GM18508 (cell line): ENCODE results near the gene GALR1.
A peak's percentile ranks its signal among the peaks of the same experiment; 100 is the strongest.
"Not testable (repeated sequence)": the region's sequence is repeated elsewhere in the genome, so short reads cannot be mapped to it uniquely, and the experiment has no call there.

Source experiments
- ATAC-seq: cut with Tn5 transposase; IDR thresholded peaks from one replicate; pipeline ENCODE4 v1.9.1; 2021; ENCODE audit warnings: moderate number of reproducible peaks; ENCODE audit not compliant: insufficient read depth, unreplicated experiment

GALR1 gene, protein sequence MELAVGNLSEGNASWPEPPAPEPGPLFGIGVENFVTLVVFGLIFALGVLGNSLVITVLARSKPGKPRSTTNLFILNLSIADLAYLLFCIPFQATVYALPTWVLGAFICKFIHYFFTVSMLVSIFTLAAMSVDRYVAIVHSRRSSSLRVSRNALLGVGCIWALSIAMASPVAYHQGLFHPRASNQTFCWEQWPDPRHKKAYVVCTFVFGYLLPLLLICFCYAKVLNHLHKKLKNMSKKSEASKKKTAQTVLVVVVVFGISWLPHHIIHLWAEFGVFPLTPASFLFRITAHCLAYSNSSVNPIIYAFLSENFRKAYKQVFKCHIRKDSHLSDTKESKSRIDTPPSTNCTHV

DNA sequence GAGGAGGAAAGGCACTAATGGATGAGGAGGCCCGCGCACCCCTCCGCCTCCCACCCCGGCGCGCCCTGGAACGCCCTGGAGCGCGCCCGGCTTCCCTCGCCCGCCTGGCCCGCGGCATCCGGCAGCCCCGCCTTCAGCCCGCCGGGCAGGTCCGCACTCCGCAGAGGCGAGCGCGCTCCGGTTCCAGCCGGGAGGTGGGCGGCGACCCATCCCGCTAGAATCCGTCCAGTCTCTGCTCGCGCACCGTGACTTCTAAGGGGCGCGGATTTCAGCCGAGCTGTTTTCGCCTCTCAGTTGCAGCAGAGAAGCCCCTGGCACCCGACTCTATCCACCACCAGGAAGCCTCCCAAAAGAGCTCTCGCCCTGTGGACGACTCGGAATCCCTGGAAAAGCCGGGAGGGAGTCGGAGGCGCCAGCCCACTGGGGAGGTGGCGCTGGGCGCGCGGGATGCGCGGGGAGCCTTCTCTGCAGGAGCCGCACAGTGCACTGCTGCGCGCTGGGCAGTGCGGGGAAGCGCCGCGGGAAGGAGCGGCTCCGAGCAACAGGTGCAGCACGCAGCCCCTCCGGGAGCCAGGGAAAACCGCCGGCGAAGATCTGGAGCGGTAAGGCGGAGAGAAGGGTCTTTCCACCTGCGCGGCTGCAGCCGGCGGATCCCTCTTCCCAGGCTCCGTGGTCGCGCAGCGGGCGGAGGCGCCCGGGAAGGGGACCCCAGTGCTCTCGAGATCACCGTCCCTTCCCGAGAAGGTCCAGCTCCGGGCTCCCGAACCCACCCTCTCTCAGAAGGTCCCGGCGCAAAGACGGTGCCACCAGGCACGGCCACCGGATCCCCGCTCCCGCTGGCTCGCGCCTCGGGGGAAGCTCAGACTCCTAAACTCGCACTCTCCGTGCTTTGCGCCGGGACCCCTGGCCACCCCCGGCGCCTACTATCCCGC, at the start of gene GALR1:
TSS of gene GALR1 (plus strand) at position 280 of the 932 bp plus-strand sequence. CDS start 701 bp downstream, outside the sequence.
- no peak for ATAC-seq

DNA sequence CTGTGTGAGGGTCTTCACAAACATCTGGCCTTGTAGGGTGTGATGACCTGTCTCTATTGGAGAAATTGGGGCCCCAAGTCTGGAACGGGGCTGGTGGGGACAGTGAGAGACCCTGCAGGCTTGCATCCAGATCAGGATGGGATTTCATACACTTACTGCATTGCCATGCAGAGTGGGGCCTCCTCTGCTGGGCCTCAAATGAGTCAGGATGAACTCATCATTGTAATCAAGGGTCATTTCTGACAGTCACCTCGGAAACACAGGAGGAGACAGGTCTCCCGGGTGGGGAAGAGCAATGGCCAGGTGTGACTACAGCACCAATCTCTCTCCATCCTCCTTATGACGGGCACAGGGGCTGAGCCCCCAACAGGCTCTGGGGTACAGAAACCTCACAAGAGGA, 48.1 kb upstream of the GALR1 start:
- no peak for ATAC-seq

DNA sequence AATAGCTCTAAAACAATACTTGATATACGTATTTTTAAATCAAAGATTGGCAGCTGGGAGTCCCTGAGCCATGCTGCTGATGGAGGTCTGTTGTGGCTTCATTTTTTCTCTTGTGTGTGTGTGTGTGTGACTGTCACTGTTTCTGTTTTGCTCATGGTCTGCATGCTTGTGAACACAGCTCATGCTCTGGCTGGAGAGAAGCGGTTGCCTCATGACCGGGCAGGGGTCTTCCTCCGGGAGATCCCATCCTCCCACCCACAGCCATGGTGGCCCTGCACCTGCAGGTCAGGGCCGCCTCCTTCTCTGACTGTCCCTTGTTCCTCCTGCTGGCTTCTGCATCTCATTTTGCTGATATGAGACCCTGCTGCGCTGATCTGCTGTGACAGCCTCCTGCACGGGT, 47.3 kb upstream of the GALR1 start:
- ATAC-seq: no peak

DNA sequence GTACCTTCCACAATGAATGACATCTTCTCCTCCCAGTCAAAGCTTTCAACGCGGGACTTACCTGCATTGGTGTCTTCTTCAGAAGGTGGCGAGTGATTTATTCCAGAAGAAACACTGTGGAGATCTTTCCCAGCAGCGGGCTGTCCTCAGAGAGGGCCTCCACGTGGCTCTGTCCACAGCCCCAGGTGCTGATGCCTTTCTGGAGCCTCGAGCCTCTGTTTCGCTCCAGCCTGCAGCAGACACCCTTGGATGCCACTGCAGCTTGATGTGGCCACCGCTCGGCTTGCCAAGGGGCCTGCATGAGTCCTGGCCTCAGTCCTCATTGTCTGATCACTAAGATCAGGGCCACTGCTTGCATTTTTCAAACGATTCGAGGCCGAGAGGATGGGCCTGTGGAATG, 46.6 kb upstream of the GALR1 start:
- no peak for ATAC-seq

DNA sequence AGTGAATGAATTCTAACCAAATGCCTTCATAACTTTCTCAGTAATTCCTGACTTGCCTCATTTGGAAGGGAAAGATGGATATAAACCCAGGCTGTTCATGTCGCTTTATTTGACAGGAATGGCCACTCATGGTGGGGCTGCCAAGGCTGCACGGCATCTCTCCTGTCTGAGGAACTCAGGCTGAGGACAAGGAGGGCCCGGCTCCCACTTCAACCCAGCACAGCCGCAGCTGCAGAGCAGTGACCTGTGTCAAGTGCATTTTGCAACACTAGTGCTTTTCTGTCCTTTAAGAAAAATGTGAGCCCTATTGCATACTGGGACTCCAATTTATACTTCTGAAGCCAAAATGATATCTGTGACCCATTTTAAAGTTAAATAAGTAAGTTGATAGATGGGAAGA, 45.8 kb upstream of the GALR1 start:
- ATAC-seq: no peak

DNA sequence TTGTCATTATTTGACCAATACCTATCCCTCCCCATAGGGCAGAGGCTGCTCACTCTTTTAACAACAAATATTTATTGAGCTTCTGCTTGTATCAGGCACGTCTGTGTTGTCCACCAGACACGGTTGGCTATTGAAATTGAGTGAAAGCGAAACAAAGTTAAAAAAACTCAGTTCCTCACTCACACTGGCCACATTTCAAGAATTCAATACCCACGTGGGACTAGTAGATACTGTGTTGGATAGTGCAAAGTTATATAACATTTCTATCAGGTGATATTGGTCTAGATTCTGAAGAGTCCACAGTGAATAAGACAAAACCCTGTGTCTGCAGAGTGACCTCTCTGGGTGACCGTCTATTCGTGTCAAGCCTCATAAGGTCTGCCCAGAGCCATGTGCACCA, 43.9 kb upstream of the GALR1 start:
- ATAC-seq: no peak

DNA sequence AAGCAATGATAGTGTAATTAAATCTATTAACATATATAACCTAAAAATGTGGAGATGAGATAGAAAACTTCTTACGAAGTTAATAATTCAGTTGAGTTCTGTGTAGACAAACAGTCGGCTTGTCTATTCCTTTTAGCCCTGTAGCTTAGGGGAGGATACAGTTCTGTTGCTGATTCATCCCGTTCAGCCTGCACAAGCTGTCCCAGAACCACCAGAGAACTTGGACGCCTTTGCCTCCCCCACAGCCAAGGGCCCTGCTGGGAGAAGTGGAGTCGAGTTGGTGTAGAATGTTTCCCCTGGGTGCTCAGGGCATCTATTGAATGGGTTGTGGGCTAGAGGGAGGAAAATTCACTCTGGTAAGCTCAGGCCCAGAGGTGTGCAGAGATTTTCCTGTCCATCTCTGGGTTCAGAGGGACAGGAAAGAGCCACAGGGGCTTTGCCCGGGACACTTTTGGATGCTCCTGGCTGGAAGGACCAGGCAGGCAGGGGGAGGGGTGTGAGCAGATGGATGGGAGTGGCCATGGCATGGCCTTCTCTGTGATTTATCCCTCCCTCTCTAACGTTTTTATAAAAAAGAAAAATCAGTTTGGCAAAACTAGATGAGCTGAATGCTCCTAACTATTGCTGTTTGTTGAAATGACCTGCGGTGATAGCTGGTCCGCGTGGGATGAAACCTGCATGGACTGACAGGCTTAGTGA, 42.8 kb upstream of the GALR1 start:
- no peak for ATAC-seq

DNA sequence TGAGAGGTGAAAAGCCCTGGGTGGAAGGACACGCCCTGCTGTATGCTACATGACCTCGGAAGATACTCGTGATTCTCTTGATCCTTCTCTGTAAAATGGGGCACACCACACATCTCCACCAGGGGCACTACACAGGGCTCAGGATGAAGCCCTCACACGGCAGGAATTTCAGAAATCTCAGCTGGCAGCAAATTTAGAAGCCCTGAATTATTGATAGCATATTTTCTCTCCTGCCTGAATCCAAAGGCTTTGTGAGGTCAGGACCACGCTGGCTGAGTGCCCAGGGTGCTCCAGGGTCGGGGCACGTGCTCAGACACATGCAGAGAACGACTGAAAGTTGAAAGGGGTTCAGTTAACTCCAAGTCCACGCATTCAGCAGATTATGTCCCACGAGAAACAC, 42.1 kb upstream of the GALR1 start:
- peak; percentile 39 for ATAC-seq

DNA sequence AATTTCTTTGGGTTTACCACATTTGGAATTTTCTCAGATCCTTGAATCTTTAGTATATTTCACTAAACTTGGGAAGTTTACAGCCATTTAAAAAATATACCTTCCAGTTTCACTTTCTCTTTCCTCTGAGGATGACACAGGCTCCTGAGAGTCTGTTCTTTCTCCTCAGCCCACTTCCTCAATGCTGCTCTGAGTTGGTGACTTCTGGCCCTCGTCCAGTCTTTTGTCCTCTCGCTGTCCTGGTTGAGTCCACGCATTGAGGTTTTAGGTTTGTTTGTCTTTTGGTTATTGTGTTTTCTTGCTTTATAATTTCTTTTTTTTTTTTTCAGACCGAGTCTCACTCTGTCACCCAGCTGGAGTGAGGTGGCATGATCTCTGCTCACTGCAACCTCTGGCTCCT, 40.7 kb upstream of the GALR1 start:
- peak; percentile 72 for ATAC-seq

DNA sequence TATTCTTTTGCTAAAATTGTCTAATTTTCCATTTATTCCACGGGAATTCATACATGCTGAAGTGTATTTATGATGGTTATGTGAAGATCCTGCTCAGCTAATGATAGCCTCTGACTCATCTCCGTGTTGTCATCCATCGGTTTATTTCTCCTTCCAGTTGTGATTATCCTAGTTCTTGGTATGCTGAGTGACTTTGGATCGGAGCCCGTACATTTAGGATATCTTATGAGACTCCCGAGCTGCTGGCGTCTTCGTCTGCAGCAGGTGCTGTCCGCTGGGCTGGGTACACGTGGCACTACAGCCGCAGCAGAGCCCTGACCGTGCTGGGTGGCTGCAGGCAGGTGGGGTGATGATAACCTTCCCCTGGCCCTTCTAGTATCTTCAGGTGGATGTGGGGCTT, 40.1 kb upstream of the GALR1 start:
- ATAC-seq: no peak

DNA sequence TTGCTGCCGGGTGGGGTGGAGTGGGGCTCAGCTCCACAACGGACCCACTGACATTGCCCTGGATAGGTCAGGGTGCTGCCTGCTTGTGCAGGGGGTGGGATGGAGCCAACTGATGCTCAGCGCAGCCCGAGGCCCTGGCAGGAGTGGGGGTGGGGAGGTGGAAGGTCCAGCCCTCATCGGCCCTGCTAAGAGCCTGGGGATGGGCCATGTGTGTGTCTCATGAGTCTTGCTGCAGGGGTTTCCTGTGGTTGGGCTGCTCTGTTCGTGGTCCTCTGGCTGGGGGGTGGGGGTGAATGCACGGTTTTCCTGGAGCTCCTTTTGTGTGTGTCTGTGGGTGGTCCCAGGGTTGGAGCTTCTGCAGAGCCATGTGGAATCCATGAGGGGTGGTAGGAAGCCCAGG, 39.4 kb upstream of the GALR1 start:
- ATAC-seq: no peak

DNA sequence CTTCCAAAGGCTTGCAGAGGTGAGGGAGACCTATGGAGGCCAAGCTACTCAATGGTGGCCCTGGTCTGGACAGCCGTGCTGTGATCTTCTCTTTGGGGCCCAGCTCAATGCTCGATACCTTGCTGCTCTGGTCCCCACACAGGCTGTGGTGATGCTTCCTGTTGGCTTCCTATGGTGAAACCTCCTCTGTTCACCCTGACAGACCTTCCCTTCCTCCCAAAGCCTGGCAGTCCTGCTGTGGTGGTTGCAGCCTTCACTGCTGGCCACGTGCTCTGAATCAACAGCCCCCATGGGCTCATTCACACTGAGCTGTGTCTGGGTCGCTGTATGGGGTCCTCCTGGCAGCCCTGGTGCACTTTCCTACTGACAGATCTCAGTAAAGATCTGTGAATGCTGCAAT, 31.0 kb upstream of the GALR1 start:
- ATAC-seq: no peak

DNA sequence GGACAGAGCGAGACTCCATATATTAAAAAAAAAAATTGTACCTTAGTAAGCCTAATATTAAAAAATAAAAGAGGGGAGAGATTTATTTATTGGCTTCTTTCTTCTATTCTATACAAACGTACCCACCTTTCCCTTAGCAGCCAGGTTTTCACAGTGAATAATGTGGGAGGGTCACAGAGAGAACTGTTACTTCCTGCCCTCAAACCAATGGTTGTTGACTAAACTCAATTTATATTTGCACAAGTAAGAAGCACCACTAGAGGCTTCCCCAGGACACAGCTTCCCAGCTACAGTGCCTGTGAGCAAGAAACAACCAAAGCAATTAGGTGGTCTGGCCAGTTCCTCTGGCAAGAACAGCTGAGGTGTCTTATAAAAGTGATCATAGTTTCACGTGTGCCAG, 28.9 kb upstream of the GALR1 start:
- ATAC-seq: no peak

DNA sequence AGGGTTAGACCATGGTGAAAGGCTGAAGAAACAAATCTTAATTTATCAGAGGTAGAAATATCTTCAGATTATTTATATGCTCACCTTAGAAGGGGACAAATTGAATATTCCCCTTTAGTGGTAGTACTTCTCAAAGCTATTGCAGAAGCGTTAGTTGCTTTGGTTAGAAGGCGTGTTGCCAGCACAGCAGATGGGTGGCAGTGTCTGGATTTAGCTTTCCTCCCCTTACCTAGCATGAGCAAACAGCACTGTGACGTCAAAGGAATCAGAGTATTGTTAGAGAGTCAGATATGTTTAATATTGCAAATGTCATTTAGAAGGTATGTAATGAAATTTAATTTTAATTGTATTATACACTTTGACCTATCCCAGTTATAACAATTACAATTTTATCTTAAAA, 27.2 kb upstream of the GALR1 start:
- no peak for ATAC-seq

DNA sequence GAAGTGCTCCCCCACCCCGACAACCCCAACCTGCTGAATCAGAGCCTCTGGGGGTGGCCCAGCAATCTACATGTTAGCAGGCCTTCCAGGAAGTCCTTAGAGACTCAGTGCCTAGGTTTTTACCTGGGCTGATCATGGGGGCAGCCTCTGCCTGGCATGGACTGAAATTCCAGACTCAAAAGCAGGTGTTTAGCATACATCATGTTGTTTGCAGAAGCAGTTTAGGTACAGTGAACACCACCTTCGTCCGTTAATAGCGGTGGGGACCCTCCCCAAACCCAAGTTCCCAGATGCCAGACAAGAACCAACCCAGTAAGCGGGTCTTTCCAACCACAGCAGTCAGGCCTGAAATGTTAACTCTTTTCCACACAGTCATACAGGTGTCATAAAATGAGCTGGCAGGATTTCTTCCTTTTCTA, 26.4 kb upstream of the GALR1 start:
- no peak for ATAC-seq

DNA sequence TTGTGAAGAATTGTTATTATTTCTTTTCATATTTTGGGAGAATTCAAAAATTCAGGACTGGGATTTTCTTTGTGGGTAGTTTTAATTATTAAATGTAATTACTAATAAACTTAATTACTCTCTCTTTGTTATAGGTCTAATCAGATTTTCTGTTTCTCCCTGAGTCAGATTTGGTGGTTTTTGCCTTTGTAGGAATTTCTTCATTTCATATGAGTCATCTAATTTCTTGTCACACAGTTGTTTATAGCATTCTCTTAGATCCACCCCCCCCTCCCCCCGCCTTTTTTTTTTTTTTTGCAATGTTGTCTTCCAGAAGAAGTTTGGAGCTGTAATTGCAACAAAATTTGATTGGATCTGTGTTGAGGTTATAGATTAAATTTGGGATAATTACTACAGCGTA, 26.0 kb upstream of the GALR1 start:
- ATAC-seq: no peak

DNA sequence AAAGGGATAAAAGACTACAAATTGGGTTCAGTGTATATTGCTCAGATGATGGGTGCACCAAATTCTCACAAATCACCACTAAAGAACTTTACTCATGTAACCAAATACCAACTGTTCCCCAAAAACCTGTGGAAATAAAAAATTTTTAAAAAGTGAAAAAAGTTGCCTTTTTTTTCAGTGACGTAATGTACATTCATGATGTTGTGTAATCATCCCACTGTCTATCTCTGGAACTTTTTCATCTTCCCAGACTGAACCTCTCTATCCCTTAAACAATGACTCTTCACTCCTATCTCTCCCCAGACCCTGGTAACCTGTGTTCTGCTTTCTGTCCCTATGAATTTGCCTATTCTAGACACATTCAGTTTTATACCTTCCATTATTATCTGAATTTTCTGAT, 19.0 kb upstream of the GALR1 start:
- no peak for ATAC-seq

DNA sequence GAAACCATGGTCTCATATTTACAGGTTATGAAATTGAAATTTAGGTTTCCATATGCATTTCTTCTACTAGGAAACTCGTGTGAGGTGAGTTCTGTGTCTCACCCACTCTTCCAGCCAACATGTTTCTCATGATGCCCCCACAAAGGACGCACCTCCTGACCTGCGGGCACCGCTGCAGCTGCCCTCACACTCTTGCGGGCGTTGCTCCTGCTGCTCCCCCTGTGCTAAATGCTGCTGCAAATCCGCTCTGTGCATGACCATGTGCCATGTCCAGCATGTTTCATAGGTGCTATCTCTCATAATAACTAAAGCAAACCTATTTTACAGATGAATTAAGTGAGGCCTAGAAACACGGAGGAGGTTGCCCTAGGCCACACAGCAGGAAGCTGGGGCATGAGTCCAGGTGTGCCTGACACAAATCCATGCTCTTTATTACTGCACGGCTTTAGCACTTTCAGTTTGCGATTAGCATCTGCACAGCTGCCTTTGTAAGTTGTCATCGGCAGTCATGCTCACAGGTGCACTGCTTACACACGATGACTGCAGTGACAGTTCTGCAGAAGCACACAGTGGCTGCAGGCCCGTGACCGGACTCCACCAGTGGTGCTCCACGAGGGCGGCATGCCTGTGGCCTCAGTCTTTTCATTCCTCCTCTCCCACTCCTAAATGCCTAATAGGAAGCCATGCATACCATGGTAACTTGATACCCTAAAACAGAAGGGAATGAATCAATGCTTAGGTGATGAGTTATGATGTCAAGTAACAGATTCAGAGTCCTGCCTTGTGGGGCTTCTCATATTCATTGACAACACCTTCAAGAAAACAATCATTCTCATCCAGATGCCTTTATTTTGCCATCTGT, 14.9 kb upstream of the GALR1 start:
- ATAC-seq: no peak

DNA sequence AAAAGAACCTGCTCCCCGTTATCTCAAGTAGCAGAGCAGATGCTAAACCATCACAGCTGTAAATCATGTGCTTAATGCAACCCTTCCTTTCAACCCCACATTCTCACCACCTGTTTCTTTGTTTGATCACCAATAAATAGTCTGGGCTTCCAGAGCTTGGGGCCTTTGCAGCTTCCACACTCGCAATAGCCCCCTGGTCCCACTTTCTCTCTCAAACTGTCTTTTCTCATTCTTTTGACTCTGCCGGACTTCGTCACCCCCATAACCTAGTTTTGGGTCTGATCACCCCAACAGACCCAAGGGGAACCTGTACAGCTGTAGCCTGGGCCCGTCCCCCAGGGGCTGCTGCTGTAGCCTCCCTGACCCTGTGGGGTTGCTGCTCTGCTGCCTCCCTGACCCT, 10.4 kb upstream of the GALR1 start:
- ATAC-seq: not testable (repeated sequence)
